Esophagus muscularis mucosa (tissue), 3 donors: ENCODE measurements around the gene PRDM5.

Source experiments
- EP300 ChIP-seq: sonication (generic); formaldehyde crosslinking; IDR thresholded peaks from one replicate; pipeline ENCODE4 v1.6.1; 2017; ENCODE audit warnings: antibody characterized with exemption
- TF ChIP-seq, protein P1 (sequence below), 3 experiments: fragments of 200-600 bp in 2 of 3; fragments of 450-650 bp in 1 of 3; sonication (generic) in 2 of 3; IDR thresholded peaks; one replicate each; pipeline ENCODE4 v1.5.1; 2017 to 2019; ENCODE audit warnings: antibody characterized with exemption in 3 of 3, mild to moderate bottlenecking in 2 of 3, moderate library complexity in 1 of 3

DNA sequence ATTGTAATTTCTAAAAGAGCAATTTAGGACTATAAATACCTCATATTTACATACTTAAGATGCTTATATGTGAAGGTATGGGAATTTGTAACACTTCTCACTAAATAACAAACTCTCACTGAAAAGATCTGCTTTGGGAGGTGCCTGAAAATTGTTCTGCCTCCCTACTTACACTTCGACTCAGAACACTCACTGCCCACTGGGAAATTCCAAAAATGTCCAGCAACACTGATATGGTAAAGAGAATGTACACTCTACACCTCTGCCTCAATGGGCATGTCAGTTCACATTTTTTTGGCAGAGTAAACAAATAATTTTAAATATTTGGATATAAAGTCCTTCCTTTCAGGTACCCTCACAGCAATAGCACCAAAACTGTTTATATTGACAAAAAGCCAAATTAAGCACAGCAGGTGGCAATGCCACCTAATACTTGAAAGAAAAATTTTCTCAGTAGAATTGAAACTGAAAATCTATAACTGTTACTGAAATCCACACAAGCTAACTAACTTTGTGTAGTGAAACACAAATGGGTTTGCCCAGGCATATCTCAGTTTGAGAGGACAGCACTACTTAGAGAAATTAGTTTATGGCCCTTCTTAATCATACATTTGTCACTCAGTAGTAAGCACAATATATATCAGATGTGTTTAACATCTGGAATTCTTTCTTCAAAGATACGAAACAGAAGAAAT, 67.1 kb downstream of the PRDM5 start:
- TF ChIP-seq, protein P1, sequence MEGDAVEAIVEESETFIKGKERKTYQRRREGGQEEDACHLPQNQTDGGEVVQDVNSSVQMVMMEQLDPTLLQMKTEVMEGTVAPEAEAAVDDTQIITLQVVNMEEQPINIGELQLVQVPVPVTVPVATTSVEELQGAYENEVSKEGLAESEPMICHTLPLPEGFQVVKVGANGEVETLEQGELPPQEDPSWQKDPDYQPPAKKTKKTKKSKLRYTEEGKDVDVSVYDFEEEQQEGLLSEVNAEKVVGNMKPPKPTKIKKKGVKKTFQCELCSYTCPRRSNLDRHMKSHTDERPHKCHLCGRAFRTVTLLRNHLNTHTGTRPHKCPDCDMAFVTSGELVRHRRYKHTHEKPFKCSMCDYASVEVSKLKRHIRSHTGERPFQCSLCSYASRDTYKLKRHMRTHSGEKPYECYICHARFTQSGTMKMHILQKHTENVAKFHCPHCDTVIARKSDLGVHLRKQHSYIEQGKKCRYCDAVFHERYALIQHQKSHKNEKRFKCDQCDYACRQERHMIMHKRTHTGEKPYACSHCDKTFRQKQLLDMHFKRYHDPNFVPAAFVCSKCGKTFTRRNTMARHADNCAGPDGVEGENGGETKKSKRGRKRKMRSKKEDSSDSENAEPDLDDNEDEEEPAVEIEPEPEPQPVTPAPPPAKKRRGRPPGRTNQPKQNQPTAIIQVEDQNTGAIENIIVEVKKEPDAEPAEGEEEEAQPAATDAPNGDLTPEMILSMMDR (IDR thresholded peaks at IDR 0.05): no peak
- no peak for TF ChIP-seq EP300
